ENCODE data around the gene TRAF2. TPM values are rescaled to one million over a fixed set of nuclear protein-coding genes. Genes with fewer than 3 reads are reported as not detected.

Gene TRAF2
- total RNA-seq, 1 experiment from 2014 or later: 11.5 TPM

DNA sequence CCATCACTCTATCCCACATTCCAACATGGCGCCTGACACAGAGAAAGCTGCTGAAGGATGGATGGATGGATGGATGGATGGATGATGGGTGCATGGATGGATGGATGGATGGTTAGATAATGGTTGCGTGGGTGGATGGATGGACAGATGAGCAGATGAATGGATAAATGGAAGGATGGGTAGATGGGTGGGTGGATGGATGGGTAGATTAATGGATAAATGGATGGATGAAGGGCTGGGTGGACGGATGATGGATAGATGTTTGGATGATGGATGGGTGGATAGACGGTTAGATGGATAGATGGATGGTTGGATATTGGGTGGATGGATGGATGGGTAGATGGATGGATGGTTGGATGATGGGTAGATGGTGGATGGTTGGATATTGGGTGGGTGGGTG lies 70.3 kb downstream of the TRAF2 start:
- CTCF ChIA-PET: no interaction called here
- no peaks in the 10 kb centered on the region for H3F3A ChIP-seq (ENCODE audit: low read length, unreplicated experiment)
- H3K36me3 ChIP-seq (ENCODE audit: low read depth, low read length): no peaks in the 10 kb centered on the region
- no peak overlapping the region for H2AFZ ChIP-seq (ENCODE audit: low read length)
- H4K20me1 ChIP-seq (ENCODE audit: low read length): no peaks in the 10 kb centered on the region
- ATAC-seq (no peak), DNase-seq (no peak)
- TF ChIP-seq EZH2 (IDR thresholded peaks at IDR 0.05; ENCODE audit: low read length, unreplicated experiment) (no peak), EZH2phosphoT487 (IDR thresholded peaks at IDR 0.05; ENCODE audit: borderline replicate concordance, low read length) (no peak)
- TF ChIP-seq, protein P1, sequence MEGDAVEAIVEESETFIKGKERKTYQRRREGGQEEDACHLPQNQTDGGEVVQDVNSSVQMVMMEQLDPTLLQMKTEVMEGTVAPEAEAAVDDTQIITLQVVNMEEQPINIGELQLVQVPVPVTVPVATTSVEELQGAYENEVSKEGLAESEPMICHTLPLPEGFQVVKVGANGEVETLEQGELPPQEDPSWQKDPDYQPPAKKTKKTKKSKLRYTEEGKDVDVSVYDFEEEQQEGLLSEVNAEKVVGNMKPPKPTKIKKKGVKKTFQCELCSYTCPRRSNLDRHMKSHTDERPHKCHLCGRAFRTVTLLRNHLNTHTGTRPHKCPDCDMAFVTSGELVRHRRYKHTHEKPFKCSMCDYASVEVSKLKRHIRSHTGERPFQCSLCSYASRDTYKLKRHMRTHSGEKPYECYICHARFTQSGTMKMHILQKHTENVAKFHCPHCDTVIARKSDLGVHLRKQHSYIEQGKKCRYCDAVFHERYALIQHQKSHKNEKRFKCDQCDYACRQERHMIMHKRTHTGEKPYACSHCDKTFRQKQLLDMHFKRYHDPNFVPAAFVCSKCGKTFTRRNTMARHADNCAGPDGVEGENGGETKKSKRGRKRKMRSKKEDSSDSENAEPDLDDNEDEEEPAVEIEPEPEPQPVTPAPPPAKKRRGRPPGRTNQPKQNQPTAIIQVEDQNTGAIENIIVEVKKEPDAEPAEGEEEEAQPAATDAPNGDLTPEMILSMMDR (conservative IDR thresholded peaks at IDR 0.05; ENCODE audit: low read depth, low read length): no peak
- no TSS peak for BruUV-seq (replicated peaks)
- intact Hi-C loops (cut with micrococcal nuclease): no loop called here
- no peak overlapping the region for H3K27ac ChIP-seq (ENCODE audit: low read length)
- H3K4me1 ChIP-seq (ENCODE audit: insufficient read depth, low read length): no peaks in the 10 kb centered on the region
- POLR2A ChIA-PET (ENCODE audit: unreplicated experiment): no interaction called here
- H3K4me2 ChIP-seq (ENCODE audit: low read length): no peak overlapping the region
- H3K79me2 ChIP-seq (ENCODE audit: low read length): no peaks in the 10 kb centered on the region
- no peak overlapping the region for H3K9ac ChIP-seq (ENCODE audit: low read length)
- no peak overlapping the region for H3K4me3 ChIP-seq (ENCODE audit: low read length)
- H3K9me2 ChIP-seq (replicated peaks; ENCODE audit: low read length): no peaks in the 10 kb centered on the region
- no peaks in the 10 kb centered on the region for H3K27me3 ChIP-seq (ENCODE audit: low read length)
- no peaks in the 10 kb centered on the region for H3K9me3 ChIP-seq (ENCODE audit: low read length)

DNA sequence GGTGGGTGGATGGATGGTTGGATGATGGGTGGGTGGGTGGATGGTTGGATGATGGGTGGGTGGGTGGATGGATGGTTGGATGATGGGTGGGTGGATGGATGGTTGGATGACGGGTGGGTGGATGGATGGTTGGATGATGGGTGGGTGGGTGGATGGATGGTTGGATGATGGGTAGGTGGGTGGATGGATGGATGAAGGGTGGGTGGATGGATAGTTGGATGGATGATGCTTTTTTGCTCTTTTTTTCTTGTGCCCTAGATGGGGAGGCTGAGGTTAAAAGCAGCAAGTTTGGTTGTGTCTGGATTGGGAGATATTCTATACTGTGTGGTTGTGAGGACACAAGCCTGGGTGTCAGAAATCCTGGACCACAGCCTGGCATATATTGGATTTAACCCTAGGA lies 71.1 kb downstream of the TRAF2 start:
- Histone ChIP-seq H3K27me3 (ENCODE audit: low read length) (no peaks in the 10 kb centered on the region), H3K79me2 (ENCODE audit: low read length) (no peaks in the 10 kb centered on the region), H3K27ac (ENCODE audit: low read length) (no peak overlapping the region), H2AFZ (ENCODE audit: low read length) (no peak overlapping the region), H3K4me3 (ENCODE audit: low read length) (no peak overlapping the region), H3K9ac (ENCODE audit: low read length) (no peak overlapping the region), H3K4me1 (ENCODE audit: insufficient read depth, low read length) (no peaks in the 10 kb centered on the region), H3K4me2 (ENCODE audit: low read length) (no peak overlapping the region), H4K20me1 (ENCODE audit: low read length) (no peaks in the 10 kb centered on the region), H3K9me3 (ENCODE audit: low read length) (no peaks in the 10 kb centered on the region), H3K9me2 (replicated peaks; ENCODE audit: low read length) (no peaks in the 10 kb centered on the region), H3K36me3 (ENCODE audit: low read depth, low read length) (no peaks in the 10 kb centered on the region), H3F3A (ENCODE audit: low read length, unreplicated experiment) (no peaks in the 10 kb centered on the region)
- intact Hi-C loops (cut with micrococcal nuclease): no loop called here
- ATAC-seq (no peak), DNase-seq (no peak)
- CTCF ChIA-PET: no interaction called here
- no peak for TF ChIP-seq EZH2 (IDR thresholded peaks at IDR 0.05; ENCODE audit: low read length, unreplicated experiment)
- no TSS peak for BruUV-seq (replicated peaks)
- POLR2A ChIA-PET (ENCODE audit: unreplicated experiment): no interaction called here

DNA sequence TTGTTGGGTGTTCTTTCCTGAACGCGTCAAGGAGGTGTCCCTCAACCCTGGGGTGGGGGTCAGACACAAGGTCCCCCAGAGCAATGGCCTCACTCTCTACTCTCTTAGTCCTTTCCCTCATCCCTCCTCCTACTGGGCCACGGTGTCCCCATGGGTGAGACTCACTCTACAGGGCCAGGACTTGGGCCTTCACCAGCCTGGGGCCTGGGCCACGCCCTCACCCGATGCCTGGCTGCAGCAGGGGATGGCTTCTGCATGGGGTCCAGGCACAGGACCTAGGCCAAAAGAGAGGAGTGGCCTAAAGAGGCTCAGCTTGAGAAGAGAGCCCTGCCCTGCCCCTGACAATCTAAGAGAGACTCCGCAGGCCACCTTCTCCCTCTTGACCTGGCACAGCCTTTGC lies 71.6 kb downstream of the TRAF2 start:
- Histone ChIP-seq H3K36me3 (ENCODE audit: low read depth, low read length) (no peaks in the 10 kb centered on the region), H3K4me1 (ENCODE audit: insufficient read depth, low read length) (no peaks in the 10 kb centered on the region), H3K79me2 (ENCODE audit: low read length) (no peaks in the 10 kb centered on the region), H3K4me2 (ENCODE audit: low read length) (no peak overlapping the region), H3F3A (ENCODE audit: low read length, unreplicated experiment) (no peaks in the 10 kb centered on the region), H3K27ac (ENCODE audit: low read length) (no peak overlapping the region), H3K9ac (ENCODE audit: low read length) (no peak overlapping the region), H3K9me2 (replicated peaks; ENCODE audit: low read length) (no peaks in the 10 kb centered on the region), H4K20me1 (ENCODE audit: low read length) (no peaks in the 10 kb centered on the region), H2AFZ (ENCODE audit: low read length) (no peak overlapping the region), H3K9me3 (ENCODE audit: low read length) (no peaks in the 10 kb centered on the region), H3K27me3 (ENCODE audit: low read length) (no peaks in the 10 kb centered on the region), H3K4me3 (ENCODE audit: low read length) (no peak overlapping the region)
- BruUV-seq (replicated peaks): no TSS peak
- DNase-seq (no peak), ATAC-seq (no peak)
- ChIA-PET CTCF (no interaction called here), POLR2A (ENCODE audit: unreplicated experiment) (no interaction called here)
- TF ChIP-seq EZH2phosphoT487 (IDR thresholded peaks at IDR 0.05; ENCODE audit: borderline replicate concordance, low read length) (no peak), EZH2 (IDR thresholded peaks at IDR 0.05; ENCODE audit: low read length, unreplicated experiment) (no peak)
- TF ChIP-seq, protein P1 (conservative IDR thresholded peaks at IDR 0.05; ENCODE audit: low read depth, low read length): no peak
- intact Hi-C loops (cut with micrococcal nuclease): no loop called here

Measured in PC-3 (cell line).